Parathyroid adenoma (tissue), 2 donors: ENCODE results near the gene FRMD8.

Source experiments
- H2AFZ ChIP-seq: fragments of 300-600 bp; sonication (generic); one replicate; pipeline ENCODE4 v1.7.0; 2017; ENCODE audit warnings: antibody characterized with exemption, mild to moderate bottlenecking
- H3K27ac ChIP-seq: fragments of 300-600 bp; sonication (generic); one replicate; pipeline ENCODE4 v1.7.0; 2017
- H3K27me3 ChIP-seq: fragments of 300-600 bp; sonication (generic); one replicate; pipeline ENCODE4 v1.7.0; 2017; ENCODE audit warnings: low read length; ENCODE audit not compliant: control insufficient read depth, insufficient read depth
- H3K36me3 ChIP-seq: fragments of 300-600 bp; sonication (generic); one replicate; pipeline ENCODE4 v1.7.0; 2017; ENCODE audit warnings: low read length; ENCODE audit not compliant: control insufficient read depth, insufficient read depth
- H3K4me1 ChIP-seq: fragments of 300-600 bp; sonication (generic); one replicate; pipeline ENCODE4 v1.7.0; 2017; ENCODE audit warnings: control low read depth
- H3K4me2 ChIP-seq: fragments of 300-600 bp; sonication (generic); one replicate; pipeline ENCODE4 v1.7.0; 2017; ENCODE audit warnings: low read length
- H3K4me3 ChIP-seq: fragments of 300-600 bp; sonication (generic); one replicate; pipeline ENCODE4 v1.7.0; 2017; ENCODE audit warnings: low read depth, low read length
- H3K79me2 ChIP-seq: fragments of 300-600 bp; sonication (generic); one replicate; pipeline ENCODE4 v1.7.0; 2017; ENCODE audit warnings: control low read depth
- H3K9ac ChIP-seq: fragments of 300-600 bp; sonication (generic); one replicate; pipeline ENCODE4 v1.7.0; 2017; ENCODE audit warnings: mild to moderate bottlenecking
- H3K9me3 ChIP-seq: fragments of 300-600 bp; sonication (generic); one replicate; pipeline ENCODE4 v1.7.0; 2017; ENCODE audit warnings: low read length; ENCODE audit not compliant: control insufficient read depth
- CTCF ChIP-seq: fragments of 300-600 bp; sonication (generic); IDR thresholded peaks from one replicate; pipeline ENCODE4 v1.7.0; 2017; ENCODE audit warnings: antibody characterized with exemption, mild to moderate bottlenecking
- donor health status: primary hyperparathyroidism.

FRMD8 gene

GRCh38 chr11:65355013-65355775 is 31.2 kb upstream of the FRMD8 start:
- H3K9me3 ChIP-seq, result no peaks in the 10 kb centered on the region
- H3K4me3 ChIP-seq, result peak overlapping the region; percentile 31
- H3K9ac ChIP-seq, result no peak overlapping the region
- peak overlapping the region; percentile 53 for H3K27ac ChIP-seq
- no peak for TF ChIP-seq CTCF
- peak overlapping the region; percentile 65 for H3K4me2 ChIP-seq
- no peaks in the 10 kb centered on the region for H3K79me2 ChIP-seq
- H3K27me3 ChIP-seq, result no peaks in the 10 kb centered on the region
- peak overlapping the region; percentile 72 for H2AFZ ChIP-seq
- H3K4me1 ChIP-seq, result no peaks in the 10 kb centered on the region
- no peaks in the 10 kb centered on the region for H3K36me3 ChIP-seq

- Histone ChIP-seq H3K9ac (no peak overlapping the region), H3K4me2 (peak overlapping the region; percentile 17), H3K27ac (peak overlapping the region; percentile 53), H3K9me3 (no peaks in the 10 kb centered on the region), H3K79me2 (no peaks in the 10 kb centered on the region), H3K36me3 (no peaks in the 10 kb centered on the region), H3K27me3 (no peaks in the 10 kb centered on the region), H3K4me1 (no peaks in the 10 kb centered on the region), H2AFZ (peak overlapping the region; percentile 72), H3K4me3 (no peak overlapping the region)
- no peak for TF ChIP-seq CTCF
Observed at GRCh38 chr11:65355776-65356393, 30.6 kb upstream of the FRMD8 start.

GRCh38 chr11:65356394-65356972 is 30.0 kb upstream of the FRMD8 start:
- H3K9ac ChIP-seq, result no peak overlapping the region
- H3K9me3 ChIP-seq, result no peaks in the 10 kb centered on the region
- H3K27me3 ChIP-seq, result no peaks in the 10 kb centered on the region
- TF ChIP-seq CTCF, result no peak
- H3K4me3 ChIP-seq, result no peak overlapping the region
- no peak overlapping the region for H3K4me2 ChIP-seq
- H3K36me3 ChIP-seq, result no peaks in the 10 kb centered on the region
- H3K27ac ChIP-seq, result no peak overlapping the region
- H3K4me1 ChIP-seq, result no peaks in the 10 kb centered on the region
- H3K79me2 ChIP-seq, result no peaks in the 10 kb centered on the region
- no peak overlapping the region for H2AFZ ChIP-seq

GRCh38 chr11:65357856-65358356 is 28.5 kb upstream of the FRMD8 start:
- Histone ChIP-seq H3K4me1 (no peaks in the 10 kb centered on the region), H3K27me3 (no peaks in the 10 kb centered on the region), H3K36me3 (no peaks in the 10 kb centered on the region), H2AFZ (no peak overlapping the region), H3K4me3 (no peak overlapping the region), H3K4me2 (no peak overlapping the region), H3K9ac (no peak overlapping the region), H3K27ac (no peak overlapping the region), H3K9me3 (no peaks in the 10 kb centered on the region), H3K79me2 (no peaks in the 10 kb centered on the region)
- no peak for TF ChIP-seq CTCF
